Nephron progenitor cell (in vitro differentiated cells): ENCODE measurements around the gene FUZ.

ENCODE experiments used
- DNase-seq: peaks from one replicate; pipeline ENCODE4 v3.0.0; 2021
- H3K27ac Mint-ChIP-seq: 2 replicates; pipeline ENCODE4 v1.8.0; 2021; ENCODE audit warnings: mild to moderate bottlenecking, moderate library complexity, mixed read lengths
- H3K27me3 Mint-ChIP-seq: 2 replicates; pipeline ENCODE4 v1.8.0; 2021; ENCODE audit warnings: mild to moderate bottlenecking, low read depth, mixed read lengths; ENCODE audit not compliant: poor library complexity
- H3K36me3 Mint-ChIP-seq: 2 replicates; pipeline ENCODE4 v1.8.0; 2021; ENCODE audit warnings: low read depth, mixed read lengths
- H3K4me1 Mint-ChIP-seq: 2 replicates; pipeline ENCODE4 v1.8.0; 2021; ENCODE audit warnings: mixed read lengths
- H3K4me3 Mint-ChIP-seq: 2 replicates; pipeline ENCODE4 v1.8.0; 2021; ENCODE audit warnings: mild to moderate bottlenecking, moderate library complexity, mixed read lengths
- H3K9me3 Mint-ChIP-seq: 2 replicates; pipeline ENCODE4 v1.8.0; 2021; ENCODE audit warnings: mild to moderate bottlenecking, moderate library complexity, mixed read lengths
- TF ChIP-seq, protein P1 (sequence below): fragments of 200-600 bp; sonication (generic); IDR thresholded peaks from 2 replicates; pipeline ENCODE4 v1.5.0; 2021; ENCODE audit warnings: antibody characterized with exemption

The FUZ gene

DNA sequence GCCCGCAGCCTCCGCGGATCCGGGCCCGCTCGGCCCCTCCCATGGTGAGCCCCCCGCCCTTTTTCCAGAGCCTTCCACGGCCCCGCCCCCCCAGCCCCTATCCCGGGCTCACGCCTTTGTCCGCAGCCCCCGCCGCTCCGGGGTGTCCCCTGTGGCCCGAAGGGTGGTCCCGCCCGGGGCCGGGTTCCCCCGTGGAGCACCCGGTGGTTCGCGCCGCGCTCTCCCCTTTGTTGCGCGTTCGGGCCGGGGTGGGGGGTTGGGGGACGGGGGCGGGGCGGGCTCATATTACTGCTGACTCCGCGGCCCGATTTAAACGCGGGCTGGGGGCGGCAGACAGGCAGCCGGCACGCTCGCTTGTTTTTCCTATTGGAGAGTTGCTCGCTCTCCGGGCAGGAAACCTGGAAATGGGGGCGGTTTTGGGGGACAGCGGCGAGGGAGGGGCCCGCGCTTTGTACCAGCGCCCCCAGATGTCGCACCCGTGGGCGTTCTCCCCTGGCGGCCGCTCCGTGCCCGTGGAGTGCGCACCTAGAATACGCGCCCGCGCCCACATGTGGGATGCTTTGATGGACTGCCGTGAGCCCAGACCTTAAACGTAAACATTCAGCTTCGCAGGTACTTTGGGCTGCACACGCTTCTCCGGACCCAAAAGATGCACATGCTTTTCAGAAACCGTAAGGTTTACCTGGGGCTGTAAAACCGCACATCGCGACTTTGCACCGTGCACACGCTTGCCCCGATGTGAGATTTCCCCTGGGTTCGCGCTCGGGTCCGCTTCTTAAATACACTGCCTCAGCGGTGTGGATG is 38.6 kb upstream of the FUZ start:
- H3K4me3 Mint-ChIP-seq: peak overlapping the region; percentile 93
- H3K36me3 Mint-ChIP-seq: peaks cover 48% of the 10 kb centered on the region
- peaks cover 26% of the 10 kb centered on the region for H3K9me3 Mint-ChIP-seq
- TF ChIP-seq, protein P1, sequence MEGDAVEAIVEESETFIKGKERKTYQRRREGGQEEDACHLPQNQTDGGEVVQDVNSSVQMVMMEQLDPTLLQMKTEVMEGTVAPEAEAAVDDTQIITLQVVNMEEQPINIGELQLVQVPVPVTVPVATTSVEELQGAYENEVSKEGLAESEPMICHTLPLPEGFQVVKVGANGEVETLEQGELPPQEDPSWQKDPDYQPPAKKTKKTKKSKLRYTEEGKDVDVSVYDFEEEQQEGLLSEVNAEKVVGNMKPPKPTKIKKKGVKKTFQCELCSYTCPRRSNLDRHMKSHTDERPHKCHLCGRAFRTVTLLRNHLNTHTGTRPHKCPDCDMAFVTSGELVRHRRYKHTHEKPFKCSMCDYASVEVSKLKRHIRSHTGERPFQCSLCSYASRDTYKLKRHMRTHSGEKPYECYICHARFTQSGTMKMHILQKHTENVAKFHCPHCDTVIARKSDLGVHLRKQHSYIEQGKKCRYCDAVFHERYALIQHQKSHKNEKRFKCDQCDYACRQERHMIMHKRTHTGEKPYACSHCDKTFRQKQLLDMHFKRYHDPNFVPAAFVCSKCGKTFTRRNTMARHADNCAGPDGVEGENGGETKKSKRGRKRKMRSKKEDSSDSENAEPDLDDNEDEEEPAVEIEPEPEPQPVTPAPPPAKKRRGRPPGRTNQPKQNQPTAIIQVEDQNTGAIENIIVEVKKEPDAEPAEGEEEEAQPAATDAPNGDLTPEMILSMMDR: no peak
- H3K4me1 Mint-ChIP-seq: peaks cover 29% of the 10 kb centered on the region
- DNase-seq: peak; percentile 72
- peak overlapping the region; percentile 62 for H3K27ac Mint-ChIP-seq
- H3K27me3 Mint-ChIP-seq: peaks cover 2% of the 10 kb centered on the region

DNA sequence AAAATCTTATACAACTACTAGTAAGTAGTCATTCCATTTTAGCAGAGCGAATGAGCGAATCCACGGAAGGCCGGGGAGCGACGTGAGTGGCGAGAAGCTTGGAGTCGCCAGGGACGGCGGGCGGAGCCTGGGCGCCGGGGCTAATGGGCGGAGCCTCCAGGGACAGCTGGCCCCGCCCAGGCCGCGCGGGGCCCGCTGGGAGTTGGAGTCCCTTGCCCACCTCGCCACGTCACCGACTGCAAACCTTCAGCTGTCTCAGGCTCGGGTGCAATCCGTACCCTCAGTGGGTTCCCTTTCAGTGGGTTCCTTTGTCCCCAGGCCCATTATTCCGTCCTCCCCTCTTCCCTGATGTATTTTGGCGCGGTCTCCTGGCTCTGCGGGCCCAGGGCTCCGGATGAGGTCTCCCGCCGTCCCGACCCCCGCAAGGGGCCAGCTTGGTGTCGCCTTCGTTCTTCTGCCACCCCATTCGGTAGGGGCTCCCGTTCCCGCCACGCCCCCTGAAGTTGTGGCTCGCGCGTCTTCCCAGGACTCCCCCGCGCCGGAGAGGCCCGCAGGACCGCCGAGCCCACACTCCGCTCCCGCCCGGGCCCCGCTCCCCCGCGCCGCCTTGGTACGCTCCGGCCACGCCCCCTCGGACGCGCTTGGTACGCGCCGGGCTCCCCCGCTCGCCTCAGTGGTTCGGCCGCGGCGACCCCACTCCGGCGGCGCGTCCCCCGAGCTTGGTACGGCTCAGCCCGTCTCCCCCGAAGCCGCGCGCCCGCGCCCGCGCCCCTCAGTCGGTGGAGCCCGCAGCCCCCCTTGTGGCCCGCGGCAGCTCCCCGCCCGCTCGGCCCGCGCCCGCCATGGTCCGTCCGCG is 37.6 kb upstream of the FUZ start, which contains the start of gene PTOV1:
PTOV1 (plus strand) TSS at position 673 of the 856 bp plus-strand sequence.
- Mint-ChIP-seq H3K4me1 (peaks cover 29% of the 10 kb centered on the region), H3K27me3 (peaks cover 2% of the 10 kb centered on the region), H3K36me3 (peaks cover 48% of the 10 kb centered on the region), H3K9me3 (peaks cover 26% of the 10 kb centered on the region), H3K4me3 (peak within 1 kb of the TSS; percentile 93), H3K27ac (peak within 1 kb of the TSS; percentile 99)
- DNase-seq: peak; percentile 96
- TF ChIP-seq, protein P1: no peak

DNA sequence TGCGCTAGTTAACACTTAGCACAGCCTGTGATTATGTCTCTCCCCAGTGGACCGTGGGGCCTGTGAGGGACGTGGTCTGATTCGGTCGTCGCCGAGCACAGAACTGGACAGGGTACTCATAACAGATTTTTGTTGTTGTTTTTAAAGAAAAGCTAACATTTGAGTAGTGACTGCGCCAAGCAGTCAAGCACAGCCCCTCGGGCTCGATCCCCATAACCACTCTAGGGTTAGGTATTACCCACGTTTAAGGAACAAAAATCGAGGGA is 37.1 kb upstream of the FUZ start:
- peaks cover 43% of the 10 kb centered on the region for H3K36me3 Mint-ChIP-seq
- H3K4me1 Mint-ChIP-seq: peaks cover 29% of the 10 kb centered on the region
- TF ChIP-seq, protein P1: no peak
- peak overlapping the region; percentile 99 for H3K27ac Mint-ChIP-seq
- peak overlapping the region; percentile 83 for H3K4me3 Mint-ChIP-seq
- peaks cover 26% of the 10 kb centered on the region for H3K9me3 Mint-ChIP-seq
- DNase-seq: no peak
- H3K27me3 Mint-ChIP-seq: peaks cover 2% of the 10 kb centered on the region

DNA sequence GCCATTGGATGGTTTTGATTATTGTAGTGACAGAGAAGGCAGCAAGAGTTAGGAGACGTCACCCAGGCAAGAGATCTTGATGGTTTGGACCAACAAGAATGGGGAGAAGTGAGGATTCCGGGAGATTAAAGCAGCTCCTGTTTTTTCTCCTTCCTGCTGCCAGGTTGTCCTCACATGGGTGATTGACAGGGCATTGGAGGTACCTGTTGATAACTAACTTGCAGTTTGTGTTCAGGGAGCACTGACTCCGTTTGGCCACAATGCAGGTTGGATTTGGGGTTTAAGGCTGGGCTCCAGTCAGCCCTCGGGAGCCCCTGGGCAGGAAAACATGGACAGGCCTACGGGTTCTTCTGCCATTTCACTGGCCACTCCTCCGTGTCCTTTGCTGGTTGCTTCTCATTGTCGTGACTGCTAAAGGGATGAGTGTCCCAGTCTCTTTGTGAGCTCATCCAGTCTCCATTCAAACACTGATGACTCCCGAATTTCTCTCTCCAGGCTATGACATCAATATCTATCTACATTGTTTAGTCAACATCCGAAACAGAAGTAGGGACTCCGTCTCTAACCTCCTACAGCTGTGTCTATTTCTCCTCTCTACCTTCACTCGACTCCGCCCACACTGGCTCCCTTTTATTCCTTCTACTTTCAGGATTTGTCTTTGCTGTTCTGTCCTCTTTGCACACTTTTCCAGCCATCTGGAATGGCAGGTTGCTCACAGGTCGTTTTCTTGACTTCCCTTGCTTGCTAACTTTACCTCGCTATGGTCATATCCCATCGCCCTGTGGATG is 36.5 kb upstream of the FUZ start:
- Mint-ChIP-seq H3K9me3 (peaks cover 26% of the 10 kb centered on the region), H3K4me3 (peak overlapping the region; percentile 83), H3K4me1 (peaks cover 29% of the 10 kb centered on the region), H3K36me3 (peaks cover 43% of the 10 kb centered on the region), H3K27me3 (peaks cover 2% of the 10 kb centered on the region), H3K27ac (no peak overlapping the region)
- TF ChIP-seq, protein P1: no peak
- DNase-seq: no peak

DNA sequence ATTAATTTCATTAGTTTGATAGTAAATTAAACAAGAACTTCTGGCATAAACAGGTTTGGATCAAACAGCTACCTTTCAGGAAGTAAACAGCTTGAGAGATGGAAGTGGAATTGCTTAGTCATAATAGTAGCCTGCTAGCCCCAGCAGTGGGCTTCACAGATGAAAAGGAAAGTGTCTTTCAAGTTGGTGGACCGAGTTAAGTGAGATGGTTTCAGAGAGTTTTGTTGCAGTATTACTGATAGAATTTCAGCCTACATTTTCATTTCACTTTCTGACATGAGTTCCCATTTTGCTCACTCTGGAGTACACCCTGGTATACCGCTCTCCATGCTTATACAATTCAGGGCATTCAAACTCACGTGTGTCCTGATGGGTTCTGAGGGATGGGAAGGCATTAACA is 35.8 kb upstream of the FUZ start:
- Mint-ChIP-seq H3K4me1 (peaks cover 28% of the 10 kb centered on the region), H3K4me3 (peak overlapping the region; percentile 19), H3K9me3 (peaks cover 26% of the 10 kb centered on the region), H3K36me3 (peaks cover 46% of the 10 kb centered on the region), H3K27me3 (peaks cover 2% of the 10 kb centered on the region), H3K27ac (no peak overlapping the region)
- TF ChIP-seq, protein P1: no peak
- no peak for DNase-seq
